Measurements from ENCODE around the gene NXPE4. TPM values are rescaled to one million over a fixed set of nuclear protein-coding genes. Genes with fewer than 3 reads are reported as not detected.
"Not testable (repeated sequence)": the region's sequence is repeated elsewhere in the genome, so short reads cannot be mapped to it uniquely, and the experiment has no call there.

The NXPE4 gene
- not detected for total RNA-seq (2021; fragmentation: NEBNext Ultra II Directional; extraction: Animal tissue kit (Norgen Biotek cat#: 25700))
- long read RNA-seq: 0 reads

DNA sequence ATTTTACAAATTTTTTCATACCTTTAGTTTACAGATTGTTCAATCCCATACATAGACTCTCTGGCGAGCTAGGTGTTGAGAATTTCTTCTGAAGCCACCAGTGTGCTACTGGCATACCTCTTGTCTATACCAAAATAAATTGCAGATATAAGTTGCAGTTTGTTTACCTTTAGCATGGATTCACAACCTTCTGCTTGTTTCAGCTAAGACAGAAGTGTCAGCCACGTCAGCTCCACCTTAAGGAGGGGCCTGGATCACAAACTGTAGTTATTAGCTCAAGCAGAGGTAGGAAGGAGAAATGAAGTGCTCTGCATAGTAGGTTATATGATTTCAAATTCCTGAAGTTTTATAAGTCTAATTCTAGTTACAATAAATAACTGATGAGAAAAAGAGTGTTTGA lies at the start of gene NXPE4:
Gene NXPE4 (minus strand): TSS at position 216 of the 400 bp plus-strand sequence. CDS start 1,027 bp downstream, outside the sequence.
- Mint-ChIP-seq H3K4me1 (ENCODE audit: low read depth) (no peaks in the 10 kb centered on the region), H3K36me3 (ENCODE audit: low read depth) (no peaks in the 10 kb centered on the region), H3K9me3 (no peaks in the 10 kb centered on the region; the same call in 1 of the 2 replicates), H3K27ac (no peak within 1 kb of the TSS), H3K4me3 (no peak within 1 kb of the TSS), H3K27me3 (ENCODE audit: insufficient read depth) (no peaks in the 10 kb centered on the region)
- TF ChIP-seq, protein P1, sequence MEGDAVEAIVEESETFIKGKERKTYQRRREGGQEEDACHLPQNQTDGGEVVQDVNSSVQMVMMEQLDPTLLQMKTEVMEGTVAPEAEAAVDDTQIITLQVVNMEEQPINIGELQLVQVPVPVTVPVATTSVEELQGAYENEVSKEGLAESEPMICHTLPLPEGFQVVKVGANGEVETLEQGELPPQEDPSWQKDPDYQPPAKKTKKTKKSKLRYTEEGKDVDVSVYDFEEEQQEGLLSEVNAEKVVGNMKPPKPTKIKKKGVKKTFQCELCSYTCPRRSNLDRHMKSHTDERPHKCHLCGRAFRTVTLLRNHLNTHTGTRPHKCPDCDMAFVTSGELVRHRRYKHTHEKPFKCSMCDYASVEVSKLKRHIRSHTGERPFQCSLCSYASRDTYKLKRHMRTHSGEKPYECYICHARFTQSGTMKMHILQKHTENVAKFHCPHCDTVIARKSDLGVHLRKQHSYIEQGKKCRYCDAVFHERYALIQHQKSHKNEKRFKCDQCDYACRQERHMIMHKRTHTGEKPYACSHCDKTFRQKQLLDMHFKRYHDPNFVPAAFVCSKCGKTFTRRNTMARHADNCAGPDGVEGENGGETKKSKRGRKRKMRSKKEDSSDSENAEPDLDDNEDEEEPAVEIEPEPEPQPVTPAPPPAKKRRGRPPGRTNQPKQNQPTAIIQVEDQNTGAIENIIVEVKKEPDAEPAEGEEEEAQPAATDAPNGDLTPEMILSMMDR (IDR thresholded peaks at IDR 0.05): no peak
- no peak for DNase-seq

DNA sequence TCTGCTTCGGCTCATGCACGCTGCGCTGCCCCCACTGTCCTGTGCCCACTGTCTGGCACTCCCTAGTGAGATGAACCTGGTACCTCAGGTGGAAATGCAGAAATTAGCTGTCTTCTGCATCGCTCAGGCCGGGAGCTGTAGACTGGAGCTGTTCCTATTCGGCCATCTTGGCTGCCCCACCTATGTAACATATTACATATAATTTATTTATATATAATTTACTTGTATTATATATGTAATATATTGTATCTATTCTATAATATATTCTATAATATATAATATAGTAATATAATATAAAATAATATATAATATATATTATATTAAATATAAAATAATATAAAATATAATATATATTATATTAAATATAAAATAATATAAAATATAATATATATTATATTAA lies 43.9 kb upstream of the NXPE4 start:
- H3K36me3 Mint-ChIP-seq (ENCODE audit: low read depth); H3K4me3 Mint-ChIP-seq; H3K27ac Mint-ChIP-seq; DNase-seq; H3K4me1 Mint-ChIP-seq (ENCODE audit: low read depth); H3K27me3 Mint-ChIP-seq (ENCODE audit: insufficient read depth); H3K9me3 Mint-ChIP-seq: not testable (repeated sequence)

DNA sequence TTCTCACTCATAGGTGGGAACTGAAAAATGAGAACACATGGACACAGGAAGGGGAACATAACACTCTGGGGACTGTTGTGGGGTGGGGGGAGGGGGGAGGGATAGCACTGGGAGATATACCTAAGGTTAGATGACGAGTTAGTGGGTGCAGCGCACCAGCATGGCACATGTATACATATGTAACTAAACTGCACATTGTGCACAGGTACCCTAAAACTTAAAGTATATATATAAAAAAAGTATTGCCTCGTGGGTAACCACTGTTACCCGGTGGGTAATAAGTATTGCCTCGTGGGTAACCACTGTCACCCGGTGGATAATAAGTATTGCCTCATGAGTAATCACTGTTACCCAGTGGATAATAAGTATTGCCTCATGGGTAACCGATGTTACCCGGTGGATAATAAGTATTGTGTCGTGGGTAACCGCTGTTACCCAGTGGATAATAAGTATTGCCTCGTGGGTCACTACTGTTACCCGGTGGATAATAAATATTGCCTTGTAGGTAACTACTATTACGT lies 35.9 kb upstream of the NXPE4 start:
- not testable (repeated sequence) for H3K4me1 Mint-ChIP-seq (ENCODE audit: low read depth); H3K4me3 Mint-ChIP-seq; H3K27ac Mint-ChIP-seq; DNase-seq; H3K36me3 Mint-ChIP-seq (ENCODE audit: low read depth); H3K27me3 Mint-ChIP-seq (ENCODE audit: insufficient read depth); H3K9me3 Mint-ChIP-seq

DNA sequence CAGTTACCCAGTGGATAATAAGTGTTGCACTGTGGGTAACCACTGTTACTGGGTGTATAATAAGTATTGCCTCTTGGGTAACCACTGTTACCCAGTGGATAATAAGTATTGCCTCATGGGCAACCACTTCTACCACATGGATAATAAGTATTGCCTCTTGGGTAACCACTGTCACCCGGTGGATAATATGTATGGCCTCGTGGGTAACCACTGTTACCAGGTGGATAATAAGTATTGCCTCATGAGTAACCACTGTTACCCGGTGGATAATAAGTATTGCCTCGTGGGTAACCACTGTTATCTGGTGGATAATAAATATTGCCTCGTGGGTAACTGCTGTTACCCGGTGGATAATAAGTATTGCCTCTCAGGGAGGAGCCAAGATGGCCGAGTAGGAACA lies 29.7 kb upstream of the NXPE4 start:
- no peak overlapping the region for H3K4me3 Mint-ChIP-seq
- no peaks in the 10 kb centered on the region for H3K4me1 Mint-ChIP-seq (ENCODE audit: low read depth)
- no peak overlapping the region for H3K27ac Mint-ChIP-seq
- peaks cover 4% of the 10 kb centered on the region; the same call in 1 of the 2 replicates for H3K9me3 Mint-ChIP-seq
- TF ChIP-seq, protein P1 (IDR thresholded peaks at IDR 0.05): no peak
- H3K36me3 Mint-ChIP-seq (ENCODE audit: low read depth): no peaks in the 10 kb centered on the region
- DNase-seq: no peak
- H3K27me3 Mint-ChIP-seq (ENCODE audit: insufficient read depth): no peaks in the 10 kb centered on the region

DNA sequence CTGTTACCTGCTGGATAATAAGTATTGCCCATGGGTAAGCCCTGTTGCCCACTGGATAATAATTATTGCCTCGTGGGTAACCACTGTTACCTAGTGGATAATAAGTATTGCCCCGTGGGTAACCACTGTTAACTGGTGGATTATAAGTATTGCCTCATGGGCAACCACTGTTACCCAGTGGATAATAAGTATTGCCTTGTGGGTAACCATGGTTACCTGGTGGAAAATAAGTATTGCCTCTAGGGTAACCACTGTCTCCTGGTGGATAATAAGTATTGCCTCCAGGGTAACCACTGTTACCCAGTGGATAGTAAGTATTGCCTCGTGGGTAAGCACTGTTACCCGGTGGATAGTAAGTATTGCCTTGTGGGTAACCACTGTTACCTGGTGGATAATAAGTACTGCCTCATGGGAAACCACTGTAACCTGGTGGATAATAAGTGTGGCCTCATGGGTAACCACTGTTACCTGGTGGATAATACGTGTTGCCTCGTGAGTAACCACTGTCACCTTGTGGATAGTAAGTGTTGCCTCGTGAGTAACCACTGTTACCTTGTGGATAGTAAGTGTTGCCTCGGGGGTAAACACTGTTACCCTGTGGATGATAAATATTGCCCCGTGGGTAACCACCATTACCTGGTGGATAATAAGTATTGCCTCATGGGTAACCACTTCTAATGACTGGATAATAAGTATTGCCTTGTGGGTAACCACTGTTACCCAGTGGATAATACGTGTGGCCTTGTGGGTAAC lies 29.0 kb upstream of the NXPE4 start:
- no peak overlapping the region for H3K4me3 Mint-ChIP-seq
- peaks cover 4% of the 10 kb centered on the region; the same call in 1 of the 2 replicates for H3K9me3 Mint-ChIP-seq
- TF ChIP-seq, protein P1 (IDR thresholded peaks at IDR 0.05): no peak
- no peak overlapping the region for H3K27ac Mint-ChIP-seq
- H3K4me1 Mint-ChIP-seq (ENCODE audit: low read depth): no peaks in the 10 kb centered on the region
- H3K27me3 Mint-ChIP-seq (ENCODE audit: insufficient read depth): no peaks in the 10 kb centered on the region
- DNase-seq: no peak
- H3K36me3 Mint-ChIP-seq (ENCODE audit: low read depth): no peaks in the 10 kb centered on the region

DNA sequence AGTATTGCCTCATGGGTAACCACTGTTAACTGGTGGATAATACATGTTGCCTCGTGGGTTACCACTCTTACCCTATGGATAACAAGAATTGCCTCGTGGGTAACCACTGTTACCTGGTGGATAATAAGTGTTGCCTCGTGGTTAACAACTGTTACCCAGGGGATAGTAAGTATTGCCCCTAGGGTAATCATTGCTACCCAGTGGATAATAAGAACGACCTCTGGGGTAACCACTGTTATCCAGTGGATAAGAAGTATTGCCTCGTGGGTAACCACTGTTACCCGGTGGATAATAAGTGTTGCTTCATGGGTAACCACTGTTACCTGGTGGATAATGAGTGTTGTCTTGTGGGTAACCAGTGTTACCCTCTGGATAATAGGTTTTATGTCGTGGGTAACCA lies 28.1 kb upstream of the NXPE4 start:
- no peaks in the 10 kb centered on the region for H3K27me3 Mint-ChIP-seq (ENCODE audit: insufficient read depth)
- no peaks in the 10 kb centered on the region for H3K36me3 Mint-ChIP-seq (ENCODE audit: low read depth)
- H3K9me3 Mint-ChIP-seq: peaks cover 4% of the 10 kb centered on the region; the same call in 1 of the 2 replicates
- no peak overlapping the region for H3K27ac Mint-ChIP-seq
- no peak overlapping the region for H3K4me3 Mint-ChIP-seq
- H3K4me1 Mint-ChIP-seq (ENCODE audit: low read depth): no peaks in the 10 kb centered on the region
- no peak for DNase-seq
- TF ChIP-seq, protein P1 (IDR thresholded peaks at IDR 0.05): no peak

Data from HFFc6 (cell line).